Measurements from ENCODE around the gene ZWILCH. TPM values are rescaled to one million over a fixed set of nuclear protein-coding genes. Genes with fewer than 3 reads are reported as not detected.

The ZWILCH gene
- total and polyA plus RNA-seq, 9 of the 15 experiments (the other 6 are each of a cell fraction or from before 2014, with no cell fraction given), result 32.8 to 94.2 (median 52.1) TPM

DNA sequence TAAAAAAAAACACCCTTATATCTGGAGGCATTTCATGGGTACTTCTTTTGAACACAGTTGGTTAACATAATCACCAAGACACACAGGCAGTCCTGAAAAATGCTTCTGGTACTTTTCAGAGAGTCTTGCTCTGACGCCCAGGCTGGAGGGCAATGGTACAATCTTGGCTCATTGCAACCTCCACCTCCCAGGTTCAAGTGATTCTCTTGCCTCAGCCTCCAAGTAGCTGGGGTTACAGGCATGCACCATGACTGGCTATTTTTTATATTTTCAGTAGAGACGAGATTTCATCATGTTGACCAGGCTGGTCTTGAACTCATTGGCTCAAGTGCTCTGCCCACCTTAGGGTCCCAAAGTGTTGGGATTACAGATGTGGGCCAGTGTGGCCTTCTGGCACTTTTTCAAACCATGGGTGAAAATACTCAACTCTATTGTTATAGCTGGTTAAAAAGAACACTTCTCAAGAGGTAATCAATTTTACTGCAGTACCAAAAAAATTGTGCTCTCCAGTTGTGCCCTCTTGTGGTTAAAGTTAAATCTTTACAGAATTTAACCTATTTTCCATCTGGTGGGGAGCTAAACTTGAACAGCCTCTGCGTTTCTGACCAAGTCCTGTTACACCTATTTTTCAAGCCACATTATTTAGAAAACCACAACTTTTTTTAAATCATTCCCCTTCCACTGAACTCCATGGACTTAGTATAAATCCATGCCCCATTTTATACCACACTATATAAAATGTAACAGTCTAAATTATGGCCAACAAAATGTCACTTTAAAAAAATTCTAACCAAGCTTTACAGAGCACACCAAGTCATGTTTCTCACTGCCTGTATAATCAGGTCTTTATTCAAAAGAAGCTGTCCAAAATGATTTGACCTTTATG lies 6.4 kb upstream of the ZWILCH start (continued):
- TF ChIP-seq, protein P1, sequence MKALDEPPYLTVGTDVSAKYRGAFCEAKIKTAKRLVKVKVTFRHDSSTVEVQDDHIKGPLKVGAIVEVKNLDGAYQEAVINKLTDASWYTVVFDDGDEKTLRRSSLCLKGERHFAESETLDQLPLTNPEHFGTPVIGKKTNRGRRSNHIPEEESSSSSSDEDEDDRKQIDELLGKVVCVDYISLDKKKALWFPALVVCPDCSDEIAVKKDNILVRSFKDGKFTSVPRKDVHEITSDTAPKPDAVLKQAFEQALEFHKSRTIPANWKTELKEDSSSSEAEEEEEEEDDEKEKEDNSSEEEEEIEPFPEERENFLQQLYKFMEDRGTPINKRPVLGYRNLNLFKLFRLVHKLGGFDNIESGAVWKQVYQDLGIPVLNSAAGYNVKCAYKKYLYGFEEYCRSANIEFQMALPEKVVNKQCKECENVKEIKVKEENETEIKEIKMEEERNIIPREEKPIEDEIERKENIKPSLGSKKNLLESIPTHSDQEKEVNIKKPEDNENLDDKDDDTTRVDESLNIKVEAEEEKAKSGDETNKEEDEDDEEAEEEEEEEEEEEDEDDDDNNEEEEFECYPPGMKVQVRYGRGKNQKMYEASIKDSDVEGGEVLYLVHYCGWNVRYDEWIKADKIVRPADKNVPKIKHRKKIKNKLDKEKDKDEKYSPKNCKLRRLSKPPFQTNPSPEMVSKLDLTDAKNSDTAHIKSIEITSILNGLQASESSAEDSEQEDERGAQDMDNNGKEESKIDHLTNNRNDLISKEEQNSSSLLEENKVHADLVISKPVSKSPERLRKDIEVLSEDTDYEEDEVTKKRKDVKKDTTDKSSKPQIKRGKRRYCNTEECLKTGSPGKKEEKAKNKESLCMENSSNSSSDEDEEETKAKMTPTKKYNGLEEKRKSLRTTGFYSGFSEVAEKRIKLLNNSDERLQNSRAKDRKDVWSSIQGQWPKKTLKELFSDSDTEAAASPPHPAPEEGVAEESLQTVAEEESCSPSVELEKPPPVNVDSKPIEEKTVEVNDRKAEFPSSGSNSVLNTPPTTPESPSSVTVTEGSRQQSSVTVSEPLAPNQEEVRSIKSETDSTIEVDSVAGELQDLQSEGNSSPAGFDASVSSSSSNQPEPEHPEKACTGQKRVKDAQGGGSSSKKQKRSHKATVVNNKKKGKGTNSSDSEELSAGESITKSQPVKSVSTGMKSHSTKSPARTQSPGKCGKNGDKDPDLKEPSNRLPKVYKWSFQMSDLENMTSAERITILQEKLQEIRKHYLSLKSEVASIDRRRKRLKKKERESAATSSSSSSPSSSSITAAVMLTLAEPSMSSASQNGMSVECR (CRISPR knock-in tag; IDR thresholded peaks at IDR 0.05), result no peak
- TF ChIP-seq HNRNPL (IDR thresholded peaks at IDR 0.05; ENCODE audit: low read depth, low read length) (0 out of 2 replicates have a peak, but pooled peaks have one; percentile 36), ZFP1 (CRISPR knock-in tag; IDR thresholded peaks at IDR 0.05) (no peak), HNRNPLL (IDR thresholded peaks at IDR 0.05; ENCODE audit: low read depth, low read length, poor library complexity, severe bottlenecking) (no peak), HNRNPUL1 (IDR thresholded peaks at IDR 0.05; ENCODE audit: low read length) (peak; percentile 63; the same call in 1 of the 2 replicates), FOXK2 (conservative IDR thresholded peaks at IDR 0.05 in 1 of 2, IDR thresholded peaks at IDR 0.05 in 1 of 2; ENCODE audit: low read depth in 2 of 2) (no peak), EZH2 (IDR thresholded peaks at IDR 0.05; ENCODE audit: borderline replicate concordance, low read depth, low read length) (no peak), SMAD2 (IDR thresholded peaks at IDR 0.05; ENCODE audit: low read depth, low read length) (no peak), SETDB1 (IDR thresholded peaks at IDR 0.05; ENCODE audit: low read length) (no peak), GATAD2B (IDR thresholded peaks at IDR 0.05; ENCODE audit: borderline replicate concordance) (no peak), NONO (IDR thresholded peaks at IDR 0.05; ENCODE audit: low read depth in 2 of 2, low read length in 1 of 2) (0 out of 4 replicates have a peak, but pooled peaks of 1 of the 2 experiments have one; percentile 10), POLR2A (conservative IDR thresholded peaks at IDR 0.05) (peak; percentile 9)
- TF ChIP-seq, protein P2, sequence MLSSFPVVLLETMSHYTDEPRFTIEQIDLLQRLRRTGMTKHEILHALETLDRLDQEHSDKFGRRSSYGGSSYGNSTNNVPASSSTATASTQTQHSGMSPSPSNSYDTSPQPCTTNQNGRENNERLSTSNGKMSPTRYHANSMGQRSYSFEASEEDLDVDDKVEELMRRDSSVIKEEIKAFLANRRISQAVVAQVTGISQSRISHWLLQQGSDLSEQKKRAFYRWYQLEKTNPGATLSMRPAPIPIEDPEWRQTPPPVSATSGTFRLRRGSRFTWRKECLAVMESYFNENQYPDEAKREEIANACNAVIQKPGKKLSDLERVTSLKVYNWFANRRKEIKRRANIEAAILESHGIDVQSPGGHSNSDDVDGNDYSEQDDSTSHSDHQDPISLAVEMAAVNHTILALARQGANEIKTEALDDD (IDR thresholded peaks at IDR 0.05), result 0 out of 2 replicates have a peak, but pooled peaks have one; percentile 9
- TF ChIP-seq, protein P3, sequence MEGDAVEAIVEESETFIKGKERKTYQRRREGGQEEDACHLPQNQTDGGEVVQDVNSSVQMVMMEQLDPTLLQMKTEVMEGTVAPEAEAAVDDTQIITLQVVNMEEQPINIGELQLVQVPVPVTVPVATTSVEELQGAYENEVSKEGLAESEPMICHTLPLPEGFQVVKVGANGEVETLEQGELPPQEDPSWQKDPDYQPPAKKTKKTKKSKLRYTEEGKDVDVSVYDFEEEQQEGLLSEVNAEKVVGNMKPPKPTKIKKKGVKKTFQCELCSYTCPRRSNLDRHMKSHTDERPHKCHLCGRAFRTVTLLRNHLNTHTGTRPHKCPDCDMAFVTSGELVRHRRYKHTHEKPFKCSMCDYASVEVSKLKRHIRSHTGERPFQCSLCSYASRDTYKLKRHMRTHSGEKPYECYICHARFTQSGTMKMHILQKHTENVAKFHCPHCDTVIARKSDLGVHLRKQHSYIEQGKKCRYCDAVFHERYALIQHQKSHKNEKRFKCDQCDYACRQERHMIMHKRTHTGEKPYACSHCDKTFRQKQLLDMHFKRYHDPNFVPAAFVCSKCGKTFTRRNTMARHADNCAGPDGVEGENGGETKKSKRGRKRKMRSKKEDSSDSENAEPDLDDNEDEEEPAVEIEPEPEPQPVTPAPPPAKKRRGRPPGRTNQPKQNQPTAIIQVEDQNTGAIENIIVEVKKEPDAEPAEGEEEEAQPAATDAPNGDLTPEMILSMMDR (IDR thresholded peaks at IDR 0.05 in 2 of 3, conservative IDR thresholded peaks at IDR 0.05 in 1 of 3; ENCODE audit: insufficient read depth in 2 of 3, low read depth in 1 of 3, low read length in 3 of 3), result peak; percentile 48 to 51 (median 48); a peak in 5 of 6 replicates
- TF ChIP-seq, protein P4, sequence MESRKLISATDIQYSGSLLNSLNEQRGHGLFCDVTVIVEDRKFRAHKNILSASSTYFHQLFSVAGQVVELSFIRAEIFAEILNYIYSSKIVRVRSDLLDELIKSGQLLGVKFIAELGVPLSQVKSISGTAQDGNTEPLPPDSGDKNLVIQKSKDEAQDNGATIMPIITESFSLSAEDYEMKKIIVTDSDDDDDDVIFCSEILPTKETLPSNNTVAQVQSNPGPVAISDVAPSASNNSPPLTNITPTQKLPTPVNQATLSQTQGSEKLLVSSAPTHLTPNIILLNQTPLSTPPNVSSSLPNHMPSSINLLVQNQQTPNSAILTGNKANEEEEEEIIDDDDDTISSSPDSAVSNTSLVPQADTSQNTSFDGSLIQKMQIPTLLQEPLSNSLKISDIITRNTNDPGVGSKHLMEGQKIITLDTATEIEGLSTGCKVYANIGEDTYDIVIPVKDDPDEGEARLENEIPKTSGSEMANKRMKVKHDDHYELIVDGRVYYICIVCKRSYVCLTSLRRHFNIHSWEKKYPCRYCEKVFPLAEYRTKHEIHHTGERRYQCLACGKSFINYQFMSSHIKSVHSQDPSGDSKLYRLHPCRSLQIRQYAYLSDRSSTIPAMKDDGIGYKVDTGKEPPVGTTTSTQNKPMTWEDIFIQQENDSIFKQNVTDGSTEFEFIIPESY (CRISPR knock-in tag; IDR thresholded peaks at IDR 0.05), result no peak
